Astrocyte of the hippocampus (primary cell): Measurements from ENCODE around the gene UBXN11.

Source experiments
- DNase-seq: peaks from one replicate; pipeline ENCODE4 v3.0.0; 2011; ENCODE audit warnings: low read depth, low spot score

The UBXN11 gene

DNA sequence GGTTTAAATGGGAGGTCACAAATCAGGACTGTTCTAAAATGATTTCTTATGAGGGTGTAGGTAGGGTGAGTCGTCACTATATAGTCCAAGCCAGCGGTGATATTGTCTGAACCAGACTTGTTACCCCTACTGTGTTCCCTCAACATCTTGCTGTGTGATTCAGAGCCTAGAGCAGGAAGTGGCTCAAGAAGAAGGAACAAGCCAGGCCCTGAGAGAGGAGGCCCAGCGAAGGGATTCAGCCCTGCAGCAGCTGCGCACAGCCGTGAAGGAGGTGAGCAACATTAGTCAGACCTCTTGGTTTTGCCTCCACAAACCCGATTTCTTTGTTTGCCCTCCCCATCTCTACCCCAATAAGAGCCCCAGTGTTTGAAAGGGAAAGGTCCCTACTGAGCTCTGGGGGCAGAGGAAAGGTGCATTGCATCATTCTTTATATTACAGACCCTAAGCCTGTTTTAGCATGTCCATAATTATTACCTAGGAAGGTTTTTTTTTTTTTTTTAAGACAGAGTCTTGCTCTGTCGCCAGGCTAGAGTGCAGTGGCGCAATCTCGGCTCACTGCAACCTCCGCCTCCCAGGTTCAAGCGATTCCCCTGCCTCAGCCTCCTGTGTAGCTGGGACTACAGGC, 31.5 kb downstream of the UBXN11 start:
- no peak for DNase-seq

DNA sequence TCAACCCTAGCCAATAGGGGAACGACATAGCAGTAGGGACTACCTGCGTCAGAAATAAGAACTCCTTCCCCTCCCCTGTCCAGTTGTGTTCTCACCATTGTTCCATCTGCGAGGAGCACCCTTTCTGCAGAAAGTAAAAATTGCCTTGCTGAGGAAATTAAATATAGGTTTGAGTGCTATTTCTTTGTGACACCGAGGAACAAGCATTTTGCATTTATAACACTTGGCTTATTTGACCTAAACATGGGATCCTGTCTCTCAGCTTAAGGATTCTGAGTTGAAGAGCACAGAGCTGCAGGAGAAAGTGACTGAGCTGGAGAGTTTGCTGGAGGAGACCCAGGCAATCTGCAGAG, 37.3 kb downstream of the UBXN11 start:
- DNase-seq = no peak

DNA sequence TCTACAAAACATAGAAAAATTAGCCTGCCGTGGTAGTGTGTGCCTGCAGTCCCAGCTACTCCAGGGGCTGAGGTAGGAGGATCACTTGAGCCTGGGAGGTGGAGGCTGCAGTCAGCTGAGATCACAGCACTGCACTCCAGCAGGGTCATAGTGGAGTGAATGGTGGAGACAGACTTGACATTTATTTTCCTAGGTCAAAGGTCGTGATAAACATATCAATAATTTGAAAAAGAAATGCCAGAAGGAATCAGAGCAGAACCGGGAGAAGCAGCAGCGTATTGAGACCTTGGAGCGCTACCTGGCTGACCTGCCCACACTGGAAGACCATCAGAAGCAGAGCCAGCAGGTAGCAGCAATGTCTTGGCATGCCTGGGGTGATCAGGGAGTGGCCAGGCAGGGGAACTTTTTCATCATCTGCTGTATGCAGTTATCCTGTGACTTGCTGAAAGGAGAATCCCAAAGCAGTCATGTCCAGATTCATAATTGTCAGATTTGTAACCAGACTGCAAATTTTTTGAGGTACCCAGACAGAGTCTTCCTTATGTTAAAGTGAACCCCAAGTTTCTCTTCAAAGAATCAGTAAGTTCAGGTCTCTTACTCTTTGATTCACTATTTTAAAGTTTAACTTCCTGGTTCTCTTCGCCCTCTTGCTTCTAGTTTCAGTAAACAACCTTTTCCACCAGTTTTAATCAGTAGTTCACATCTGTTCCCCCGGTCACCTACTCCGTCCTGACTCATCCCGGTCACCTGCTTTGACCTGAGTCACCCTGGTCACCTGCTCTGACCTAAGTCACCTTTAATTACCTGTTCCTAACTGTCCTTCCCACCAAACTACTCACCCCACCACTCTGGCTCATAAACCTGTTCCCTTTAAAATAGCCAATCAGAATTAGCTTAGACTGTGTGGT, 37.9 kb downstream of the UBXN11 start:
- no peak for DNase-seq

DNA sequence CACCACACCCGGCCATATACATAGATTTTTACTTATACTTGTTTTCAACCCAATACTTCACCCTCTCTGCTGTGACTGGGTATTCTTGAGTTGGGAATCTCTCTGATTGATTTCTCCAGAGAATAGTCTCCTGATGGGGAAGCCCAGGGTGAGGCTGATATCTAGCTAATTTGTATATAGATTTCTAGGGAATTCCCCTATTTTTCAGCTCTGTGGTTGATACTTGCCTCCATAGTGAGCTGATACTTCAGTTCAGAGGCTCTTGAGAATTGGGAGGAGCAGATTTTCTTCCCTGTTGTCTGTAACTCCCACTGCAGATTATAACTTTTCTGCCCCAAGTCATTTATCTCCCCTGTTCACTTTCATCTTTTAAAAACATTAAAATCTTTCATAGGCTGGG, 41.0 kb downstream of the UBXN11 start:
- DNase-seq = no peak

DNA sequence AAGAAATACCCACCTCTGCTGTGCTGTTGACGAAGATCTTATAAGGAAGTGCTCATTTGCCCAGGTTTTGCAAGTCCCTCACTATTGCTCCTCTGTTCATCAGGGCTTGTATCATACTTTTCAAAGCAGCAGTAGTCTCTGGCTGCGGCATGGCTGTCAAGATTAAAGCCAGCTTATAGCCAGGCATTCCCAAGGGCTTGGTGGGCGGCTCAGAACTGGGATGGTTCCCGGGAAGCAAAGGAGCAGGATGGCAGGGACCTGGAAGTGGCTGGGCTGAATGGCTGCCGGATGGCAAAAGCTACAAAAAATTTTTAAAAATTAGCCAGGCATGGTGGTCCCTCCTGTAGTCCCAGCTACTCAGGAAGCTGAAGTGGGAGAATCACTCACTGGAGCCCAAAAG, 43.2 kb downstream of the UBXN11 start:
- DNase-seq = no peak

DNA sequence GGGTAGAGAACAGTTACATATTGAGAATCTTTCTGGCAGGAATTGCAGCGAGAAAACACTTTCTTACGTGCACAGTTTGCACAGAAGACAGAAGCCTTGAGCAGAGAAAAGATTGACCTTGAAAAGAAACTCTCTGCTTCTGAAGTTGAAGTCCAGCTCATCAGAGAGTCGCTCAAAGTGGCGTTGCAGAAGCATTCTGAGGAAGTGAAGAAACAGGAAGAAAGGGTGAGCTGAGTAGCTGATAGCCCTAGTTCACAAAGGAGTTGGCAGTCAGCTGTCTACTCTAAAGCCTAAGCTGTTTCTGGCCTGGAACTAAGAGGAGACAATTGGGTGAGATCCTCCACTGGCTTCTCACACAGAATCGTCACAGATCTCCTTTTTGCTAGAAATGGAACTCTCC, 46.9 kb downstream of the UBXN11 start:
- no peak for DNase-seq

DNA sequence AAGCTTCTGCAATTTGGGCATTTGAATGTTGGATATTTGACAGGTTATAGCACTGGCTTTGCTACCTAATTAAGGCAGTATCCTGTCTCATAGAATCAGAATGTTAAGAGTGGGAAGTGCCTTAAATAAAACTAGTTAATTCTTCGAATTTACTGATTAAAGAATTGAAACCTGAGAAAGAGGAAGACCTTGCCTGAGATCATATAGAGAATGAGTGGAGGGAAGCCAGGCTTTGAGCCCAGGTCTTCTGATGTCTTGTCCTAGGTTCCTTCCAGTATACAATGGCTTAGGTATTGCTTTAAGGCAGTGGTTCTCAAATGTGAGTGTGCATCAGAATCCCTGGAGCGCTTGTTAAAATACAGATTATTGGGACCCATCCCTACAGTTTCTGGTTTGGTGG, 47.4 kb downstream of the UBXN11 start:
- DNase-seq = no peak

DNA sequence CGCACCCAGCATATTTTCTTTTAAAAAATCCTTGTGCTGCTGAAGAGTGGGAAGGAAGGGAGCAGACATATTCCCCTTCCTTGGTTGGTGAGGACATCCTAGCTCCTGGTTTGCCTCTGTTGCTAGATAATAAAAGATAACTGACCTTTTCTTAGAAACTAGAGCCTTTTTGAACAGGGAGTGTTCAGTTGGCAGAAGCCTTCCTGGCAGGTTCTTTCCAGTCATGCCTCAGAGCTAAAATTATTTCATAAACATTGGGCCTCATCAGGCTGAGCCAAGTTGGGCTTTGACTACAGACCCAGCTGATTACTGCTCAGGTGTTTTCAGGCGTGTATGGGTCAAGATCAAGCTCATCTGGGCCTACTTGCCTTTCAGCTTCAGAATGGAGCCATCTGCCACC, 49.2 kb downstream of the UBXN11 start:
- DNase-seq = no peak

DNA sequence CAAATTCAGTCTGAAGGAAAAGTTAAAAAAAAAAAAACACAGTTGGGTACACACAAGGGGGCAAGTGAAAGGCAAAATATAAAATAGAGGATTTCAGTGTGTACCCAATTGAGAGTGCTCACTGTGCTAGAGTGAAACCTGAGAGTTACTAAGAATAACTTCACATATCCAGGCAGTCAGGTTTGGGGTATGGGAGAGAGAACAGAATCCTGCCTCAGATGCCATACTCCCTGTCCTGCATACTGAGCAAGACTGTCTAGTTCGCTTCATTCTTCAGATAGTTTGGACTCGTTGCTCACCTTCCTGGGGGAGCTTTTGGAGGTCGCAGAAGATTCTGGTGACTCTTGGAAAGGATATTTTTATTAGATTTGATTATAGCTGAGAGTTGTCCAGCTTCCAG, 52.0 kb downstream of the UBXN11 start:
- peak; percentile 29 for DNase-seq

DNA sequence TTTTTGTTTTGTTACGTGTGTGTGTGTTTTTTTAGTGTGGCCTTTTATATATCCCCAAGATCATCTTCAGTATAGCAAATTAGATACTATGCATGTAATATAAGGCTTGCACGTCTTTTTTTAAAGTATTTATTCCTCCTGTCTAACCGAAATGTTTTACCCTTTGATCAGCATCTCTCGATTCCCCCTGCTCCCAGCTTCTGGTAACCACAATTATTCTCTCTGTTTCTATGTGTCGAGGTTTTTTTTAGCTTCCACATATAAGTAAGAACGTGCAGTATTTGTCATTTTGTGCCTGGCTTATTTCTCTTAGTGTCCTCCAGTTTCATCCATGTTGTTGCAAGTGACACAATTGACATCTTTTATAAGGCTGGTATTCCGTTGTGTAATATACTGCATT, 53.7 kb downstream of the UBXN11 start:
- DNase-seq = no peak

DNA sequence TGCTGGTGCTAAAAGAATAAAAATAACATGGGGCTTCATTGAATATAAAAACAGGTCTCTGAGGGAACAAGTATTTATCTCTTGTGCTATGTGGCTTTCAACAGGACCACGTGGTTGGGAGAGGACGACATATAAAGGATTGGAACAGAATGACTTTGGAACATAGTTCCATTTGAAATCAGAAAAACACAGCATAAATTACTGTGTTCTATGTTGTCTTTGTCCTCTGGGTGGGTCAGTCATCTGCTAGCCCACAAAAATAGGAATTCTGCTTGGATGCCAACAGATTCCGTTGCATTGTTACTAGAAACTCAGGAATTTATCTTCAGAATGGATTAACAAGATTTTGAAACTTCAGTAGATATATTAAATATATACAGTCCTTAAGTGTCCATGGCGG, 66.5 kb downstream of the UBXN11 start:
- DNase-seq = peak; percentile 88

DNA sequence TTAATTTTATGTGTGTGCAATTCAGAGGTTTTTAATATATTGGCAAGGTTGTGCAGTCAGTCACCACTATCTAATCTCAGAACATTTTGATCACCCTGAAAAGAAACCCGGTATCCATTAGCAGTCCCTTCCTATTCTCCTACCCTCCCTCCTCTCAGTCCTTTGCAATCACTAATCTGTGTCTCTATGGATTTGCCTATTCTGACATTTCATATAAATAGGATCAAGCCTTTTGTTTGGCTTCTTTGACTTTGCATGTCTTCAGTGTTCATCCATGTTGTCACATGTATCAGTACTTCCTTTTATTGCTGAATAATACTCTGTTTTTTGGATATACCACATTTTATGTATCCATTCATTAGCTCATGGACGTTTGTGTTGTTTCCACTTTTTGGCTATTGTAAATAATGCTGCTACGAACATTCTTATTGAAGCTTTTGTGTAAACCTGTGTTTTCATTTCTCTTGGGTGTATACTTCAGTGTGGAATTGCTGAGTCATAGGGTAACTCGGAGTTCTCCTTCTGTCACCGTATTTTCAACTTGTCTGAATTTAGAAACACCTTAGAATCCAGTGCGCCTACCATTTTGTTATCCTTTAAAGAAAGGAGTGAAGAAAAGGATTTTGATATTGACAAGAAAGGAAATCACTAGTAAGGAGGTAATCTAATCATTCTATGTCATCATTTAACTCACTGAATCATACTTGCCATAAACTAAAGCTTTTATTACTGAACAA, 69.0 kb downstream of the UBXN11 start:
- DNase-seq = peak; percentile 67

DNA sequence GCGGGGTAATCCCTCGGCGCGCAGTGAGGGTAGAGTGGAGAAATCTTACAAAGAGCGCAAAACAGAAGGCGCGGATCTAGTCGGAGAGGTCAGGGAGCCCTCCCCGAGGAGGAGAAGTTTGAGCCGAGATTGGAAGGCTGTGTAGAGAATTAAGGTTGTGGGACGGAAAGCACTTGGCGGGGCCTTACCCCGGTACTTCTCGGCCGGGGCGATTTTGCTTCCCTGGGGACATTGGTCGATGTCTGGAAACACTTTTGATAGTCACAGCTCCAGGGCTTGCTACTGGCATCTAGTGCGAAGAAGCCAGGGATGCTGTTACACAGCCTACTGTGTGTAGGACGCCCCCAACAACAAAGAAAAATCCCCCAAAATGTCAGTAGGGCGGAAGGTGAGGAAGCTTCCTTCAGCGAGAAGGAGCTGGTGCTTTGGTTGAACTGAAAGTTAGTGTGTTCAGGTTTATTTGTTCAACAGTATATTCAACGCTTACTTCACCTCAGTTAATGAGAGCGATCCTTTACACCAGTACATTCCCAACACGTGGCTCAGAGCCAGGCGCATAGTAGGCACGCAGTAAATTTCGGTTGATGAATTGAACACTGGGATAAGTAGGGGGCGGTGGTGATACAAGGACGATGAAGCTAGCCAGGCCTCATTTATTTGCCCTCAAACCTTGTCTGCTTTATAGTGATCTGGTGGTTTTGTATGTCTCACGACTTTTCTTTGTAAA, 71.6 kb downstream of the UBXN11 start:
- peak; percentile 50 for DNase-seq

DNA sequence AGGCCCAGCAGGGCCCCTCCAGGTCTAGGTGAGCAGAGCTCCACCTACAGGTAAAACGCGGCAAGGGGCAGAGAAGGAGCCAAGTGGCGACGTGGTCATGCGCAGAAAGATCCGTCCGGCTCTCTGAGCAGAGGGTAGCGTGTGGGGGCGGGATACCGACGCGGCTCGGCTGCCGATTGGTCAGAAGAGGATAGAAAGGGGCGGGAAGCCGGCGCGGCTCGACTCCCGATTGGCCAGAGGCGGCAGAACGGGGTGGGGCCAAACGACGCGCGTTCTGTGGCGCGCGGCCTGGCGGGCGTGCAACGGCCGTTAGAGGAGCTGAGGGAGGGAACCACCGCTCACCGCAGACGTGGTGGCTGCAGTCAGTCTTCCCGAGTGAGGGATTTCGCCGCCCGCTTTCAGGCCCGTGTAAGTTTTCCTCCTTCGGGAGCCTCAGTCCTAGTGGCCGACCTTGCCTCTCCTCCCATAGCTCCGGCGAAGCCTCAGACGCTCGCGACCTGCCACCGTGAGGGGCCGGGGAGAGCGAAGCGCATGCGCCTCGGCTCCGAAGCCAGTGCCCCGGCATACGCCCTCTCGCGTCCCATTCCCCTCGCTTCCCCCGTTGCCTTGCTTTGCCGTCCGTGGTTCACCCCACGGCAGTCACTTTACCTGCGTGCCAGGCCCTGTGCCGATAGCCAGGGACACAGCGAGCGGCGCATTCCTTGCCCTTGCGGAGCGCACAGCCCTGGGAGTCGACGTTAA, 72.4 kb downstream of the UBXN11 start, which contains the start of gene CEP85:
Gene CEP85 (plus strand): TSS at position 298 of the 741 bp plus-strand sequence. CDS start 5,584 bp downstream, outside the sequence.
- DNase-seq = peak; percentile 99
